OCI-LY7 (cell line): ENCODE results near the gene STK10. TPM values are rescaled to one million over a fixed set of nuclear protein-coding genes. Genes with fewer than 3 reads are reported as not detected.

Experiments used
- BruUV-seq: library from RNA; stranded (reverse); fragments of 400-500 nt; replicated peaks from 2 replicates; lab custom pipeline; 2021; lab: Mats Ljungman, UMichigan
- CTCF ChIA-PET: fragments of 300-600 bp; sonication (Branson Sonifier 250); formaldehyde crosslinking; loops from one replicate; lab custom pipeline; 2022; ENCODE audit warnings: antibody characterized with exemption; ENCODE audit not compliant: unreplicated experiment; lab: Charles Lee
- POLR2A ChIA-PET: fragments of 300-600 bp; sonication (Branson Sonifier 250); formaldehyde crosslinking; loops from one replicate; lab custom pipeline; 2022; ENCODE audit warnings: antibody characterized with exemption; lab: Charles Lee
- DNase-seq: peaks from one replicate; pipeline ENCODE4 v3.0.0-alpha.2; 2015; ENCODE audit warnings: low spot score
- H2AFZ ChIP-seq: fragments of 200-600 bp; sonication (generic), shearing (Covaris generic); 2 replicates; pipeline ENCODE4 v1.6.1; 2014; ENCODE audit warnings: mild to moderate bottlenecking, antibody characterized with exemption, low read length, moderate library complexity
- H3K27ac ChIP-seq: fragments of 200-600 bp; sonication (generic); 2 replicates; pipeline ENCODE4 v1.5.1; 2014; ENCODE audit warnings: mixed run types, low read depth, mild to moderate bottlenecking, moderate library complexity, low read length, inconsistent platforms; ENCODE audit not compliant: poor library complexity, severe bottlenecking
- H3K36me3 ChIP-seq: fragments of 200-600 bp; sonication (generic); 2 replicates; pipeline ENCODE4 v1.6.1; 2014; ENCODE audit warnings: mild to moderate bottlenecking, antibody characterized with exemption, low read length, moderate library complexity, mixed read lengths; ENCODE audit not compliant: insufficient read depth
- H3K4me1 ChIP-seq: fragments of 200-600 bp; sonication (generic); 2 replicates; pipeline ENCODE4 v1.5.1; 2014; ENCODE audit warnings: mild to moderate bottlenecking, low read length; ENCODE audit not compliant: insufficient read depth, poor library complexity, severe bottlenecking
- H3K4me2 ChIP-seq: fragments of 200-600 bp; sonication (generic); 2 replicates; pipeline ENCODE4 v1.6.1; 2014; ENCODE audit warnings: mild to moderate bottlenecking, low read length
- H3K4me3 ChIP-seq: fragments of 200-600 bp; sonication (generic); 2 replicates; pipeline ENCODE4 v1.5.1; 2014; ENCODE audit warnings: mild to moderate bottlenecking, low read depth, low read length; ENCODE audit not compliant: poor library complexity, severe bottlenecking
- H3K79me2 ChIP-seq: fragments of 200-600 bp; sonication (generic); 2 replicates; pipeline ENCODE4 v1.6.1; 2016; ENCODE audit warnings: low read depth, mild to moderate bottlenecking, low read length, moderate library complexity, mixed read lengths; ENCODE audit not compliant: insufficient read depth
- H3K9me2 ChIP-seq: fragments of 200-600 bp; sonication (generic); 2 replicates; pipeline ENCODE4 v1.6.1; 2016; ENCODE audit warnings: mild to moderate bottlenecking, low read length, mixed read lengths; ENCODE audit not compliant: insufficient read depth
- H3K9me3 ChIP-seq: fragments of 200-600 bp; sonication (generic); 2 replicates; pipeline ENCODE4 v1.6.1; 2014; ENCODE audit warnings: mild to moderate bottlenecking, mixed run types, low read length, mixed read lengths
- H4K20me1 ChIP-seq: fragments of 200-600 bp; sonication (generic); 2 replicates; pipeline ENCODE4 v1.6.1; 2014; ENCODE audit warnings: mild to moderate bottlenecking, antibody characterized with exemption, low read length, moderate library complexity, mixed read lengths; ENCODE audit not compliant: insufficient read depth
- CTCF ChIP-seq: fragments of 200-600 bp; sonication (generic); conservative IDR thresholded peaks from 2 replicates; pipeline ENCODE4 v1.5.1; 2014; ENCODE audit warnings: mild to moderate bottlenecking, antibody characterized with exemption, low read length, moderate library complexity, mixed read lengths
- EZH2phosphoT487 ChIP-seq: fragments of 200-600 bp; sonication (generic); IDR thresholded peaks from 2 replicates; pipeline ENCODE4 v1.6.1; 2018; ENCODE audit warnings: low read depth, borderline replicate concordance, mild to moderate bottlenecking, mixed run types, antibody characterized with exemption, low read length, moderate library complexity, mixed read lengths
- intact Hi-C: fragments of 100-400 bp; cut with micrococcal nuclease; formaldehyde crosslinking; loops from one replicate; pipeline ENCODE4 v1.10.0; 2022; ENCODE audit not compliant: unreplicated experiment
- total RNA-seq, 2 experiments: library from RNA; depleted of rRNA in 1 of 2; stranded (reverse); fragments of >200 nt in 1 of 2; shearing (Covaris generic) in 1 of 2; gene quantifications; 2 replicates each; pipeline ENCODE4 v1.2.3, GENCODE V29; 2014 to 2022

Gene STK10
- total RNA-seq, 2 experiments from 2014 or later, result 53.7 to 89.7 TPM

GRCh38 chr5:172110921-172111851 lies 76.8 kb downstream of the STK10 start:
- no peaks in the 10 kb centered on the region for H3K9me2 ChIP-seq
- peak overlapping the region; percentile 88 for H3K27ac ChIP-seq
- H3K79me2 ChIP-seq, result peaks cover 15% of the 10 kb centered on the region; the same call in 1 of the 2 replicates
- ChIA-PET CTCF (interaction anchor here (0.6 to 1.7 kb wide), 3 partner anchors 65 to 77 kb away, joined by 6 to 10 read pairs (median 6); partner anchors contain the start of gene STK10), POLR2A (interaction anchor here (0.5 to 2.8 kb wide), 14 partner anchors 40 to 172 kb away, joined by 3 to 8 read pairs (median 4); partner anchors contain the start of gene UBTD2)
- H3K4me3 ChIP-seq, result peak overlapping the region; percentile 52
- peaks cover 65% of the 10 kb centered on the region for H3K4me1 ChIP-seq
- no peaks in the 10 kb centered on the region for H3K9me3 ChIP-seq
- peak overlapping the region; percentile 56; the same call in 1 of the 2 replicates for H2AFZ ChIP-seq
- no peaks in the 10 kb centered on the region for H4K20me1 ChIP-seq
- BruUV-seq, result no TSS peak
- DNase-seq, result peak; percentile 92
- H3K4me2 ChIP-seq, result peak overlapping the region; percentile 76
- intact Hi-C loops, result loop anchor here (1.0 to 10.0 kb wide), 4 partner anchors 64 to 724 kb away; partner anchors contain the start of genes ERGIC1 and STK10
- H3K36me3 ChIP-seq, result peaks cover 18% of the 10 kb centered on the region
- no peak for TF ChIP-seq CTCF
- TF ChIP-seq EZH2phosphoT487, result no peak

GRCh38 chr5:172110260-172110815 lies 77.7 kb downstream of the STK10 start:
- ChIA-PET POLR2A (interaction anchor here (1.0 to 2.8 kb wide), 4 partner anchors 65 to 181 kb away, joined by 3 to 8 read pairs (median 6); no protein-coding TSS in a partner anchor), CTCF (interaction anchor here (1.6 to 1.7 kb wide), 2 partner anchors 76 to 78 kb away, joined by 6 read pairs; partner anchors contain the start of gene STK10)
- Histone ChIP-seq H2AFZ (no peak overlapping the region), H3K4me2 (peak overlapping the region; percentile 76), H3K79me2 (peaks cover 15% of the 10 kb centered on the region; the same call in 1 of the 2 replicates), H3K4me1 (peaks cover 58% of the 10 kb centered on the region), H3K9me3 (no peaks in the 10 kb centered on the region), H3K36me3 (peaks cover 18% of the 10 kb centered on the region; the same call in 1 of the 2 replicates), H3K4me3 (peak overlapping the region; percentile 52), H3K9me2 (no peaks in the 10 kb centered on the region), H4K20me1 (no peaks in the 10 kb centered on the region), H3K27ac (peak overlapping the region; percentile 88)
- intact Hi-C loops, result loop anchor here (2.0 to 10.0 kb wide), 2 partner anchors 174 to 724 kb away; partner anchors contain the start of gene ERGIC1
- TF ChIP-seq EZH2phosphoT487 (no peak), CTCF (no peak)
- DNase-seq, result no peak
- no TSS peak for BruUV-seq
